HEK293 (cell line): ENCODE results near the gene SLX9.

ENCODE experiments used
- CTCF ChIA-PET: fragments of 350-600 bp; formaldehyde crosslinking; extraction: SDS; loops from one replicate; lab custom pipeline; 2021; ENCODE audit warnings: antibody characterized with exemption; lab: Yijun Ruan, JAX
- POLR2A ChIA-PET: fragments of 300-600 bp; formaldehyde crosslinking; extraction: SDS; loops from one replicate; lab custom pipeline; 2020; ENCODE audit warnings: antibody characterized with exemption, inconsistent platforms; lab: Yijun Ruan, JAX
- H3K27ac ChIP-seq: fragments of 200-500 bp; sonication (Bioruptor generic); 2 replicates; pipeline ENCODE4 v1.5.1; 2014; ENCODE audit warnings: low read depth, low read length, control low read depth, inconsistent platforms; ENCODE audit errors: extremely low read depth
- H3K36me3 ChIP-seq, 2 experiments: fragments of 200-500 bp in 1 of 2; sonication (Bioruptor generic) in 1 of 2; 1 replicate in 1 of 2; 2 replicates in 1 of 2; pipeline ENCODE4 v1.5.1; 2014 to 2017; ENCODE audit warnings: inconsistent platforms in 2 of 2, low read length in 2 of 2; ENCODE audit not compliant: control insufficient read depth in 2 of 2, insufficient read depth in 1 of 2
- H3K4me1 ChIP-seq: fragments of 200-500 bp; sonication (Bioruptor generic); 2 replicates; pipeline ENCODE4 v1.5.1; 2014; ENCODE audit warnings: mild to moderate bottlenecking, low read length, inconsistent platforms; ENCODE audit not compliant: control insufficient read depth, insufficient read depth
- H3K4me3 ChIP-seq: 2 replicates; pipeline ENCODE4 v1.5.1; 2011; ENCODE audit warnings: low read depth, mild to moderate bottlenecking, control low read depth, low read length, moderate library complexity
- H3K9me3 ChIP-seq: fragments of 200-500 bp; sonication (Bioruptor generic); 2 replicates; pipeline ENCODE4 v1.5.1; 2014; ENCODE audit warnings: low read depth, low read length, inconsistent platforms; ENCODE audit not compliant: control insufficient read depth, insufficient read depth
- FEZF1 ChIP-seq: fragments of 450-650 bp; formaldehyde crosslinking; IDR thresholded peaks from 2 replicates; pipeline ENCODE4 v1.5.1; 2016; ENCODE audit warnings: missing biosample characterization, missing genetic modification characterization
- HOXC10 ChIP-seq: sonication (generic); formaldehyde crosslinking; IDR thresholded peaks from 2 replicates; pipeline ENCODE4 v1.8.1; 2023; ENCODE audit warnings: mild to moderate bottlenecking, missing genetic modification reagents
- KLF9 ChIP-seq: fragments of 450-650 bp; formaldehyde crosslinking; IDR thresholded peaks from 2 replicates; pipeline ENCODE4 v1.5.1; 2016; ENCODE audit warnings: missing biosample characterization, missing genetic modification characterization, low read depth
- RBAK ChIP-seq: fragments of 450-650 bp; formaldehyde crosslinking; IDR thresholded peaks from 2 replicates; pipeline ENCODE4 v1.5.1; 2016; ENCODE audit warnings: missing biosample characterization, missing genetic modification characterization
- SP3 ChIP-seq: fragments of 450-650 bp; formaldehyde crosslinking; IDR thresholded peaks from 2 replicates; pipeline ENCODE4 v1.5.1; 2016; ENCODE audit warnings: missing biosample characterization, missing genetic modification characterization
- ZBTB48 ChIP-seq: fragments of 450-650 bp; formaldehyde crosslinking; IDR thresholded peaks from 2 replicates; pipeline ENCODE4 v1.5.1; 2016; ENCODE audit warnings: missing biosample characterization, missing genetic modification characterization
- ZFP37 ChIP-seq: fragments of 450-650 bp; formaldehyde crosslinking; IDR thresholded peaks from 2 replicates; pipeline ENCODE4 v1.5.1; 2016; ENCODE audit warnings: missing biosample characterization, missing genetic modification characterization
- ZNF138 ChIP-seq: fragments of 450-650 bp; formaldehyde crosslinking; IDR thresholded peaks from 2 replicates; pipeline ENCODE4 v1.5.1; 2016; ENCODE audit warnings: missing biosample characterization, missing genetic modification characterization, borderline replicate concordance
- ZNF157 ChIP-seq: fragments of 450-650 bp; formaldehyde crosslinking; IDR thresholded peaks from 2 replicates; pipeline ENCODE4 v1.5.1; 2016; ENCODE audit warnings: missing biosample characterization, missing genetic modification characterization
- ZNF169 ChIP-seq: fragments of 450-650 bp; formaldehyde crosslinking; IDR thresholded peaks from 2 replicates; pipeline ENCODE4 v1.5.1; 2016; ENCODE audit warnings: missing biosample characterization, missing genetic modification characterization
- ZNF211 ChIP-seq: fragments of 450-650 bp; formaldehyde crosslinking; IDR thresholded peaks from 2 replicates; pipeline ENCODE4 v1.5.1; 2016; ENCODE audit warnings: low read depth, missing biosample characterization, missing genetic modification characterization
- ZNF544 ChIP-seq: fragments of 450-650 bp; formaldehyde crosslinking; IDR thresholded peaks from 2 replicates; pipeline ENCODE4 v1.5.0; 2017; ENCODE audit warnings: missing biosample characterization, missing genetic modification characterization
- ZNF660 ChIP-seq: fragments of 450-650 bp; IDR thresholded peaks from 2 replicates; pipeline ENCODE4 v1.5.1; 2018; ENCODE audit warnings: missing biosample characterization, mild to moderate bottlenecking, missing genetic modification characterization
- ZNF76 ChIP-seq: fragments of 450-650 bp; formaldehyde crosslinking; IDR thresholded peaks from 2 replicates; pipeline ENCODE4; 2016; ENCODE audit warnings: low read depth, missing biosample characterization, missing genetic modification characterization, borderline replicate concordance
- ZNF776 ChIP-seq: fragments of 450-650 bp; formaldehyde crosslinking; IDR thresholded peaks from 2 replicates; pipeline ENCODE4 v1.5.0; 2017; ENCODE audit warnings: missing biosample characterization, missing genetic modification characterization, borderline replicate concordance
- TF ChIP-seq, protein P1 (sequence below): fragments of 450-650 bp; formaldehyde crosslinking; IDR thresholded peaks from 2 replicates; pipeline ENCODE4 v1.5.1; 2016; ENCODE audit warnings: missing biosample characterization, missing genetic modification characterization
- TF ChIP-seq, protein P2 (sequence below): fragments of 450-650 bp; formaldehyde crosslinking; optimal IDR thresholded peaks from 2 replicates; pipeline ENCODE3; 2016; ENCODE audit warnings: missing biosample characterization, mild to moderate bottlenecking, missing genetic modification characterization
- TF ChIP-seq, protein P3 (sequence below): fragments of 450-650 bp; formaldehyde crosslinking; IDR thresholded peaks from 2 replicates; pipeline ENCODE4 v1.5.1; 2017; ENCODE audit warnings: missing biosample characterization, missing genetic modification characterization
- TF ChIP-seq, protein P4 (sequence below): IDR thresholded peaks from 2 replicates; pipeline ENCODE4 v1.6.1; 2011; ENCODE audit warnings: mild to moderate bottlenecking, low read depth, low read length, borderline replicate concordance
- TF ChIP-seq, protein P5 (sequence below): fragments of 450-650 bp; formaldehyde crosslinking; IDR thresholded peaks from 2 replicates; pipeline ENCODE4 v1.5.1; 2017; ENCODE audit warnings: missing biosample characterization, missing genetic modification characterization

Gene SLX9

DNA sequence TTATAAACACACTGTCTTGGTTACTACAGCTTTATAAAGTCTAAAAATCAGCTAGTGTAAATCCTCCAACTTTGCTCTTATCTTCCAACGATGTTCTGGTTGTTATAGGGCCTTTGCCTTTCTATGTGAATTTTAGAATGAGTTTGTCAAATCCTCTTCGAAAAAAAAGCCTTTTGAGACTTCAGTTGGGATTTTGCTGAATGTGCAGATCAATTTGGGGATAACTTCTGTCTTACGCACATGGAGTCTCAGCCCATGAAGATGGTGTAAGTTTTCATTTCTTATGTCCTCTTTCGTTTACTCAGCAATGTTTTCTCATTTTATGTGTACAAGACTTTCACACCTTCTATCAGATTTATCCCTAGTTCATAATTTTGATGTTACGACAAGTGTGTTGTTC is 69.8 kb downstream of the SLX9 start (continued):
- TF ChIP-seq ZNF660 (no peak), KLF9 (tag by site-specific recombination) (no peak)
- TF ChIP-seq, all 188 proteins: peak for 0

DNA sequence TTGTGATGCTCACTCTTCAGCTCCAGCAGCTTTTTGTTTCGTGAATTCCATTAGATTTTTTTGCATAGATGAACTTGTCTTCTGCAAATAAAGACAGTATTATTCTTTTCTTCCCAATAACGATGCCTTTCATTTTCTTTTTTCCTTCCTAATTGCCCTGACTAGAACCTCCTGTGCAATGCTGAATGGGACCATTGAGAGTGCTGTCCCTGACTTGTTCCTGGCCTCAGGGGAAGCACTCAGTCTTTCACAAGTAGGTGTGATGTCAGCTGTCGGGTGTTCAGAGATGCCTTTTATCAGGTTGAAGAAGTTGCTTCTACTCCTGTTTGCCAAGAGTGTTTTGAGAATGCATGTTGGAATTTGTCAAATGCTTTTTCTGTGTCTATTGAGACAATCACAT is 70.3 kb downstream of the SLX9 start:
- no peak overlapping the region for H3K4me3 ChIP-seq
- H3K9me3 ChIP-seq: no peaks in the 10 kb centered on the region
- H3K36me3 ChIP-seq: no peaks in the 10 kb centered on the region
- H3K4me1 ChIP-seq: 0 out of 2 replicates have a peak, but pooled peaks cover 2% of the 10 kb centered on the region
- POLR2A ChIA-PET: no interaction called here
- TF ChIP-seq ZNF544 (tag by site-specific recombination) (no peak), ZNF169 (tag by site-specific recombination) (no peak), SP3 (no peak), FEZF1 (tag by site-specific recombination) (no peak), ZNF138 (tag by site-specific recombination) (no peak)
- TF ChIP-seq, protein P1, sequence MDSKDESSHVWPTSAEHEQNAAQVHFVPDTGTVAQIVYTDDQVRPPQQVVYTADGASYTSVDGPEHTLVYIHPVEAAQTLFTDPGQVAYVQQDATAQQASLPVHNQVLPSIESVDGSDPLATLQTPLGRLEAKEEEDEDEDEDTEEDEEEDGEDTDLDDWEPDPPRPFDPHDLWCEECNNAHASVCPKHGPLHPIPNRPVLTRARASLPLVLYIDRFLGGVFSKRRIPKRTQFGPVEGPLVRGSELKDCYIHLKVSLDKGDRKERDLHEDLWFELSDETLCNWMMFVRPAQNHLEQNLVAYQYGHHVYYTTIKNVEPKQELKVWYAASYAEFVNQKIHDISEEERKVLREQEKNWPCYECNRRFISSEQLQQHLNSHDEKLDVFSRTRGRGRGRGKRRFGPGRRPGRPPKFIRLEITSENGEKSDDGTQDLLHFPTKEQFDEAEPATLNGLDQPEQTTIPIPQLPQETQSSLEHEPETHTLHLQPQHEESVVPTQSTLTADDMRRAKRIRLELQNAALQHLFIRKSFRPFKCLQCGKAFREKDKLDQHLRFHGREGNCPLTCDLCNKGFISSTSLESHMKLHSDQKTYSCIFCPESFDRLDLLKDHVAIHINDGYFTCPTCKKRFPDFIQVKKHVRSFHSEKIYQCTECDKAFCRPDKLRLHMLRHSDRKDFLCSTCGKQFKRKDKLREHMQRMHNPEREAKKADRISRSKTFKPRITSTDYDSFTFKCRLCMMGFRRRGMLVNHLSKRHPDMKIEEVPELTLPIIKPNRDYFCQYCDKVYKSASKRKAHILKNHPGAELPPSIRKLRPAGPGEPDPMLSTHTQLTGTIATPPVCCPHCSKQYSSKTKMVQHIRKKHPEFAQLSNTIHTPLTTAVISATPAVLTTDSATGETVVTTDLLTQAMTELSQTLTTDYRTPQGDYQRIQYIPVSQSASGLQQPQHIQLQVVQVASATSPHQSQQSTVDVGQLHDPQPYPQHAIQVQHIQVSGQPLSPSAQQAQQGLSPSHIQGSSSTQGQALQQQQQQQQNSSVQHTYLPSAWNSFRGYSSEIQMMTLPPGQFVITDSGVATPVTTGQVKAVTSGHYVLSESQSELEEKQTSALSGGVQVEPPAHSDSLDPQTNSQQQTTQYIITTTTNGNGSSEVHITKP (tag by site-specific recombination): no peak
- TF ChIP-seq, protein P2, sequence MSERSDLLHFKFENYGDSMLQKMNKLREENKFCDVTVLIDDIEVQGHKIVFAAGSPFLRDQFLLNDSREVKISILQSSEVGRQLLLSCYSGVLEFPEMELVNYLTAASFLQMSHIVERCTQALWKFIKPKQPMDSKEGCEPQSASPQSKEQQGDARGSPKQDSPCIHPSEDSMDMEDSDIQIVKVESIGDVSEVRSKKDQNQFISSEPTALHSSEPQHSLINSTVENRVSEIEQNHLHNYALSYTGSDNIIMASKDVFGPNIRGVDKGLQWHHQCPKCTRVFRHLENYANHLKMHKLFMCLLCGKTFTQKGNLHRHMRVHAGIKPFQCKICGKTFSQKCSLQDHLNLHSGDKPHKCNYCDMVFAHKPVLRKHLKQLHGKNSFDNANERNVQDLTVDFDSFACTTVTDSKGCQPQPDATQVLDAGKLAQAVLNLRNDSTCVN (tag by site-specific recombination): no peak
- TF ChIP-seq, protein P3, sequence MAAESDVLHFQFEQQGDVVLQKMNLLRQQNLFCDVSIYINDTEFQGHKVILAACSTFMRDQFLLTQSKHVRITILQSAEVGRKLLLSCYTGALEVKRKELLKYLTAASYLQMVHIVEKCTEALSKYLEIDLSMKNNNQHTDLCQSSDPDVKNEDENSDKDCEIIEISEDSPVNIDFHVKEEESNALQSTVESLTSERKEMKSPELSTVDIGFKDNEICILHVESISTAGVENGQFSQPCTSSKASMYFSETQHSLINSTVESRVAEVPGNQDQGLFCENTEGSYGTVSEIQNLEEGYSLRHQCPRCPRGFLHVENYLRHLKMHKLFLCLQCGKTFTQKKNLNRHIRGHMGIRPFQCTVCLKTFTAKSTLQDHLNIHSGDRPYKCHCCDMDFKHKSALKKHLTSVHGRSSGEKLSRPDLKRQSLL (tag by site-specific recombination): no peak
- no peak overlapping the region for H3K27ac ChIP-seq
- CTCF ChIA-PET: interaction anchor here (1.2 kb wide), 1 partner anchor 33 kb away, joined by 3 read pairs; no protein-coding TSS in a partner anchor

DNA sequence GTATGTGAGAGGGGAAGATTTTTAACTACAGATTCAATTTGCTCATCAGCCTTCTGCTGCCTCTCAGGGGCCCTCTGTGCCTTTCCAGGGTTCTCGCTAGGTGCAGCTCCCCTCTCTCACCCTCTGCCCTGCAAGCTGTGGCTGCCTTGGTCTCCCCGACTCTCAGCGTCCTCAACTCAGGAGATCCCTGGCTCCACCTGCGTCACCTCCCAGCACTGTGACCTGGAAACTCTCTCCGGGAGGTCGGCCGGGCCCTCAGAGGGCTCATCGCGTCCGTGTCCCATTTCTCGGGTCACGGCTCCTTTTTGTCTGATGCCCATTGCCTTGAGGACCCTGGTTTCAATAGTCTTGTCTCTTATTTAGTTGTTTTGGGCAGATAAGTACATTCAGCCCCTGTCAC is 71.0 kb downstream of the SLX9 start:
- CTCF ChIA-PET: interaction anchor here (0.6 to 2.3 kb wide), 3 partner anchors 26 to 129 kb away, joined by 3 to 7 read pairs (median 3); no protein-coding TSS in a partner anchor
- TF ChIP-seq ZBTB48 (tag by site-specific recombination) (no peak), ZNF157 (no peak), ZNF211 (tag by site-specific recombination) (no peak), RBAK (no peak), HOXC10 (no peak), ZNF76 (no peak), ZFP37 (tag by site-specific recombination) (no peak), ZNF776 (tag by site-specific recombination) (no peak)
- TF ChIP-seq, protein P4, sequence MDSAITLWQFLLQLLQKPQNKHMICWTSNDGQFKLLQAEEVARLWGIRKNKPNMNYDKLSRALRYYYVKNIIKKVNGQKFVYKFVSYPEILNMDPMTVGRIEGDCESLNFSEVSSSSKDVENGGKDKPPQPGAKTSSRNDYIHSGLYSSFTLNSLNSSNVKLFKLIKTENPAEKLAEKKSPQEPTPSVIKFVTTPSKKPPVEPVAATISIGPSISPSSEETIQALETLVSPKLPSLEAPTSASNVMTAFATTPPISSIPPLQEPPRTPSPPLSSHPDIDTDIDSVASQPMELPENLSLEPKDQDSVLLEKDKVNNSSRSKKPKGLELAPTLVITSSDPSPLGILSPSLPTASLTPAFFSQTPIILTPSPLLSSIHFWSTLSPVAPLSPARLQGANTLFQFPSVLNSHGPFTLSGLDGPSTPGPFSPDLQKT: no peak
- TF ChIP-seq, protein P5, sequence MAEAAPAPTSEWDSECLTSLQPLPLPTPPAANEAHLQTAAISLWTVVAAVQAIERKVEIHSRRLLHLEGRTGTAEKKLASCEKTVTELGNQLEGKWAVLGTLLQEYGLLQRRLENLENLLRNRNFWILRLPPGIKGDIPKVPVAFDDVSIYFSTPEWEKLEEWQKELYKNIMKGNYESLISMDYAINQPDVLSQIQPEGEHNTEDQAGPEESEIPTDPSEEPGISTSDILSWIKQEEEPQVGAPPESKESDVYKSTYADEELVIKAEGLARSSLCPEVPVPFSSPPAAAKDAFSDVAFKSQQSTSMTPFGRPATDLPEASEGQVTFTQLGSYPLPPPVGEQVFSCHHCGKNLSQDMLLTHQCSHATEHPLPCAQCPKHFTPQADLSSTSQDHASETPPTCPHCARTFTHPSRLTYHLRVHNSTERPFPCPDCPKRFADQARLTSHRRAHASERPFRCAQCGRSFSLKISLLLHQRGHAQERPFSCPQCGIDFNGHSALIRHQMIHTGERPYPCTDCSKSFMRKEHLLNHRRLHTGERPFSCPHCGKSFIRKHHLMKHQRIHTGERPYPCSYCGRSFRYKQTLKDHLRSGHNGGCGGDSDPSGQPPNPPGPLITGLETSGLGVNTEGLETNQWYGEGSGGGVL: no peak

More for the DNA sequence above, 71.0 kb downstream of the SLX9 start:
- 0 out of 2 replicates have a peak, but pooled peaks cover 2% of the 10 kb centered on the region for H3K4me1 ChIP-seq
- no peak overlapping the region for H3K4me3 ChIP-seq
- no peaks in the 10 kb centered on the region for H3K9me3 ChIP-seq
- no peak overlapping the region for H3K27ac ChIP-seq
- POLR2A ChIA-PET: no interaction called here
- H3K36me3 ChIP-seq: no peaks in the 10 kb centered on the region
